Measurements from ENCODE around the gene SIGLEC10.

The SIGLEC10 gene

DNA sequence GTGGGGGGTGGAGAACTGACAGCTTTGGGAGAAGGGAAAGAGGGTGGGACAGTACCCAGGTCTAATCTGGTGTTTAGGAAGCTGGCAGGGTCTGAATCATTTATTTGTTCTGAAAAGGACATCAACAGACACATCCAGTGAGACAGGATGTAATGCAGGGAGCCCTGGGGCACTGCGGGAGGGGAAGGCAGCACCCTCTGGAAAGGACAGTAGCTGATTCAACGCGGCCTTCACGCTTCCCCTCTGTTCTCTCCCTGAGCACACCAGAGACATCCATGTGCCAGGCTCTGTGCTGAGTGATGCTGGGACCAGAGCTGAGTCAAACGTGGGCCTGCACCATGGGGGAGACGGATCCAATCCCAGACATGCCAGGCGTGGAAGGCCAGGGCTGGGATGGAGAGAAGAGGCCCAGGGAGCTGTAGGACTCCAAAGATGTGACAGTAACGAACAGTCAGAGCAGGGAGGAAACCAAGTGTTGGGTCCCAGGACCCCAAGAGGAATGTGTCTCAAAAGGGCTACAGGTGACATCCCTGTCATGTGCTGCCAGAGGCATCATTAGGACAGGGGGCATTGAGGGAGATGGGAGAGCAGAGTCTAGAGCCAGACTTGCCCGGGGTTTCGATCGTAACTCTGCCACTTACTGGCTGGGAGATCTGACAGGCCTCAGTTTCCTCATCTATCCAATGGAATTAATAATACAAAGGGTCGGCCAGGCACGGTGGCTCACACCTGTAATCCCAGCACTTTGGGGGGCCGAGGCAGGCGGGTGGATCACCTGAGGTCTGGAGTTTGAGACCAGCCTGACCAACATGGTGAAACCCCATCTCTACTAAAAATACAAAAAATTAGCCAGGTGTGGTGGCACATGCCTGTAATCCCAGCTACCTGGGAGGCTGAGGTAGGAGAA is 53.0 kb downstream of the SIGLEC10 start:
- DNase-seq, result no peak

GRCh38 chr19:51361239-51361638 is 56.2 kb downstream of the SIGLEC10 start:
- DNase-seq, result no peak

Measured in stimulated activated CD4-positive, alpha-beta T cell treated with anti-CD3 and anti-CD28 coated beads, Interleukin-2, amount 100 ng/mL, for 48 hours (primary cell).